HPDE6-E6E7 (cell line): ENCODE results near the gene AGAP5.
A peak's percentile ranks its signal among the peaks of the same experiment; 100 is the strongest.

Source experiments
- DNase-seq: peaks from one replicate; pipeline ENCODE4 v3.0.0; 2011; ENCODE audit warnings: missing footprints; ENCODE audit errors: extremely low spot score

Gene AGAP5

GRCh38 chr10:73653701-73654100 lies 44.2 kb downstream of the AGAP5 start:
- DNase-seq: no peak

GRCh38 chr10:73653195-73653594 lies 44.7 kb downstream of the AGAP5 start:
- DNase-seq: no peak

GRCh38 chr10:73650537-73651331 lies 47.2 kb downstream of the AGAP5 start:
- DNase-seq: no peak

- DNase-seq: no peak
These were observed 47.9 kb downstream of the AGAP5 start for GRCh38 chr10:73649876-73650536.

- no peak for DNase-seq
These were observed 48.7 kb downstream of the AGAP5 start for GRCh38 chr10:73648975-73649829.

- DNase-seq: no peak
These were observed 49.8 kb downstream of the AGAP5 start for GRCh38 chr10:73647875-73648651.

- no peak for DNase-seq
These were observed 50.6 kb downstream of the AGAP5 start for GRCh38 chr10:73647211-73647874.

GRCh38 chr10:73646598-73647041 lies 51.3 kb downstream of the AGAP5 start:
- DNase-seq: no peak

GRCh38 chr10:73645251-73645650 lies 52.7 kb downstream of the AGAP5 start:
- DNase-seq: no peak

GRCh38 chr10:73644767-73645166 lies 53.1 kb downstream of the AGAP5 start:
- no peak for DNase-seq

GRCh38 chr10:73644015-73644743 lies 53.7 kb downstream of the AGAP5 start:
- DNase-seq: peak; percentile 72

- DNase-seq: no peak
These were observed 54.5 kb downstream of the AGAP5 start for GRCh38 chr10:73643362-73643761.

GRCh38 chr10:73641328-73642060 lies 56.4 kb downstream of the AGAP5 start, which contains the start of gene MYOZ1:
Gene MYOZ1 (minus strand): TSS chr10:73641474. CDS start chr10:73640017, 1,457 bp downstream.
- DNase-seq: no peak

- DNase-seq: no peak
These were observed 58.6 kb downstream of the AGAP5 start for GRCh38 chr10:73639286-73639685.

- DNase-seq: no peak
These were observed 62.1 kb downstream of the AGAP5 start for GRCh38 chr10:73635781-73636180.

- no peak for DNase-seq
These were observed 63.5 kb downstream of the AGAP5 start for GRCh38 chr10:73634421-73634820.

- DNase-seq: no peak
These were observed 68.7 kb downstream of the AGAP5 start for GRCh38 chr10:73629165-73629564.

GRCh38 chr10:73628405-73628804 lies 69.5 kb downstream of the AGAP5 start:
- no peak for DNase-seq

GRCh38 chr10:73627300-73627699 lies 70.6 kb downstream of the AGAP5 start:
- no peak for DNase-seq
